KOPT-K1 (cell line): ENCODE results near the gene TSPO.

Experiments
- H3K27ac ChIP-seq: fragments of 200-600 bp; sonication (generic); 2 replicates; pipeline ENCODE4 v1.5.1; 2016; ENCODE audit warnings: antibody characterized with exemption, mild to moderate bottlenecking, low read depth, low read length; ENCODE audit not compliant: poor library complexity, severe bottlenecking
- H3K36me3 ChIP-seq: fragments of 200-600 bp; sonication (generic); 2 replicates; pipeline ENCODE4 v1.5.1; 2017; ENCODE audit warnings: antibody characterized with exemption, mild to moderate bottlenecking, low read length, moderate library complexity; ENCODE audit not compliant: insufficient read depth
- H3K9me3 ChIP-seq: fragments of 200-600 bp; sonication (generic); 2 replicates; pipeline ENCODE4 v1.5.1; 2017; ENCODE audit warnings: antibody characterized with exemption, low read length, mild to moderate bottlenecking; ENCODE audit not compliant: insufficient read depth, poor library complexity, severe bottlenecking

The TSPO gene

DNA sequence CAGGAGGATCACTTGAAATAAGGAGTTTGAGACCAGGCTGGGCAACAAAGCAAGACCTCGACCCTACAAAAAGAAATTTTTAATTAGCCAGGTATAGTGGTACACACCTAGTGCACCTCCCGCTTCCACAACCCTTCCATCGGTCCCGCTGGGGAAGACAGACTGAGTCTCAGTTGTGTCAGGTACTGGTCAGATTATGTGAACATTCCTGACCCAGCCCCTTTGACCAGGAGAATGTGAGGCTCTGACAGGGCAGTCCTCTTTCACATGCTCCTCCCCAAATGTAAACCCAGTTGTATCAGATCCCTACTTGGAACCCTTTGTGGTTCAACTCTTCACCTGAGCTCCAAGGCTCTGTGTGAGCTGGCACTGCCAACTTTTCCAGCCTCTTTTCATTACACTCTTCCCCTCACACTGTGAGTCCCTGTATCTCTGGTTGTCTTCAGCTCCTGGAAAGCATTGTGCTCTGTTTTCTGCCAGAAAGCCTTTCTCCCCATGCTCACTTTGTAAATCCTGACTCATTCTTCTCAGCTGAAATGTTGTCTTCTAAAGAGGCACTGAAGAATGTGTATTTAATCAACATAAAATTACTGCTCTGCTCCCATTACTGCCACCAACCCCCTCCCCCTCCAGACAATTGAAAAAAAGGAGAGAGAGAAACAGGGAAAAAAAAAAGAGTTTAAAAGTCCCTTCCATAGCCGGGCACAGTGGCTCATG is 37.6 kb downstream of the TSPO start:
- no peak overlapping the region for H3K27ac ChIP-seq
- peaks cover 7% of the 10 kb centered on the region for H3K9me3 ChIP-seq
- H3K36me3 ChIP-seq, result peaks cover 7% of the 10 kb centered on the region

GRCh38 chr22:43191831-43192230 is 40.5 kb downstream of the TSPO start:
- no peak overlapping the region for H3K27ac ChIP-seq
- H3K9me3 ChIP-seq, result peaks cover 7% of the 10 kb centered on the region
- no peaks in the 10 kb centered on the region for H3K36me3 ChIP-seq

GRCh38 chr22:43197271-43197941 is 46.0 kb downstream of the TSPO start:
- no peak overlapping the region for H3K27ac ChIP-seq

GRCh38 chr22:43198126-43198525 is 46.8 kb downstream of the TSPO start:
- no peaks in the 10 kb centered on the region for H3K9me3 ChIP-seq
- no peaks in the 10 kb centered on the region for H3K36me3 ChIP-seq
- no peak overlapping the region for H3K27ac ChIP-seq

More at GRCh38 chr22:43197271-43197941, 46.0 kb downstream of the TSPO start:
- H3K36me3 ChIP-seq, result no peaks in the 10 kb centered on the region
- H3K9me3 ChIP-seq, result no peaks in the 10 kb centered on the region

DNA sequence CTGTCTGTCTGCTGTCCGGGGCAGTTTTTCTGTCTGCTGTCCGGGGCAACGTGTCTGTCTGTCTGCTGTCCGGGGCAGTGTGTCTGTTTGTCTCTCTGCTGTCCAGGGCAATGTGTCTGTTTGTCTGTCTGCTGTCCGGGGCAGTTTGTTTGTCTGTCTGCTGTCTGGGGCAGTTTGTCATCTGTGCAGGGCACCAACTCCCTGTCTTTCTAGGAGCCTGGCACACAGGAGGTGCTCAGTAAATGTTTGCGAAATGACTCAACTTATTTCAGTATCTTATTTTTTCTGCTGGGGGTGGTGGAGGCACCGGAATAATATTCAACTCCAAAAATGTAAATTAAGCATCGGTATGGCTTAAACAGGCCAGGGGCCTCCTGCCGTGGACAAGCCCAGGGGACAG is 47.6 kb downstream of the TSPO start:
- Histone ChIP-seq H3K27ac (no peak overlapping the region), H3K36me3 (no peaks in the 10 kb centered on the region), H3K9me3 (no peaks in the 10 kb centered on the region)

- no peak overlapping the region for H3K27ac ChIP-seq
- H3K9me3 ChIP-seq, result no peaks in the 10 kb centered on the region
- no peaks in the 10 kb centered on the region for H3K36me3 ChIP-seq
Observed at GRCh38 chr22:43199541-43199940, 48.2 kb downstream of the TSPO start.

DNA sequence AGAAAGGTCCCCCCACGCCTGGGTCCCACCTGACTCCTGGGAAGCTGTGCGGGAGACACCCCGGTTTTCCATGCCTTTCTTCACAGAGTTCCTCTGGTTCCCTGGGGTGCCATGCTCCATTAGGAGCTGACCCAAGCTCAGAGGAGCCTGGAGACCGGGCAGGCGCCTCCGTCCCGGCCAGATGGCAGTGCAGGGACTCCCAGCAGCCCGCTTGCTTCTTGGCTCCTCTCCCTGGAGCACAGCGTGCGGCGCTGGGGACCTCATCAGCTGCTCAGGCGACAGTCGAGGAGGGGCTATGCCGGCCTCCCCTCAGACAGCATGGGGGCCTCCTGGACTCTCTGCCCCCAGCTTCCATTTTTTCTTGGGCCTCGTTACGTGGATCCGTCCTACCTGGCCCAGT is 48.7 kb downstream of the TSPO start:
- no peaks in the 10 kb centered on the region for H3K36me3 ChIP-seq
- no peaks in the 10 kb centered on the region for H3K9me3 ChIP-seq
- H3K27ac ChIP-seq, result no peak overlapping the region

DNA sequence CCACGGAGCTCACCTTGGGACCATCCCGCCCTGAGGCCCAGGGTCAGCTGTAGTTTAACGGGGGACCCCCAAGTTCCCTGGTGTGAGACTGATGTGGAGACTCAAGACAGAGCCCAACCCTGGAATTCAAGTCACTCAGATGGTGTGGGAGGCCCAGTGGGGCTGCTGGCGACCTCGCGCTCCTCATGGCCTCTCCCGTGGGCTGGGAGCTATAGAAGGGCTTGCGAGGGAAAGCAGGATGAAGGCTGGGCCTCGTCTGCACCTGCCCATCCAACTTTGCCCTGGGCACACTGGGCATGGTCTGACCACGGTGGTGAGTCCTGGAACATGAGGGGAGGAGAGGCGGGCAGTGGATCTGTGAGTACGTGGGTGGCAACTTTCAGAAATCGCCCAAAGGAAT is 49.2 kb downstream of the TSPO start:
- Histone ChIP-seq H3K36me3 (no peaks in the 10 kb centered on the region), H3K9me3 (no peaks in the 10 kb centered on the region), H3K27ac (no peak overlapping the region)

GRCh38 chr22:43201486-43202219 is 50.3 kb downstream of the TSPO start:
- no peaks in the 10 kb centered on the region for H3K9me3 ChIP-seq
- no peak overlapping the region for H3K27ac ChIP-seq
- no peaks in the 10 kb centered on the region for H3K36me3 ChIP-seq

DNA sequence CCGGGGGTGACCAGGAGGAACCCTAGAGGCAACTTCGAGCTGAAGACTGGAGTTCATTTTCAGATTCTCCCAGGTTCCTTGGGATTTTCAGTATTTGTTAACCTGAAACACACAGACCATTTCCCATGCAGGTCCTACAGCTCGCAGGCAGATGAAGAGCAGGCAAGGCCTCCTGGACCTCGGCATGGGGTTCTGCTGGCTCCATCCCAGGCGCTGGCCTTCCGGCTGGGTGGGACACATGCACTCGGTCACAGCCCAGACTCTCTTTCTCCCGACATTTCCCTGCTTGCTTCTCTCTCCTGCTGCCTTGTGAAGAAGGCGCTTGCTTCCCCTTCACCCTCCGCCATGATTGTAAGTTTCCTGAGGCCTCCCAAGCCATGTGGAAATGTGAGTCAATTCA is 51.0 kb downstream of the TSPO start:
- Histone ChIP-seq H3K9me3 (no peaks in the 10 kb centered on the region), H3K36me3 (no peaks in the 10 kb centered on the region), H3K27ac (no peak overlapping the region)

DNA sequence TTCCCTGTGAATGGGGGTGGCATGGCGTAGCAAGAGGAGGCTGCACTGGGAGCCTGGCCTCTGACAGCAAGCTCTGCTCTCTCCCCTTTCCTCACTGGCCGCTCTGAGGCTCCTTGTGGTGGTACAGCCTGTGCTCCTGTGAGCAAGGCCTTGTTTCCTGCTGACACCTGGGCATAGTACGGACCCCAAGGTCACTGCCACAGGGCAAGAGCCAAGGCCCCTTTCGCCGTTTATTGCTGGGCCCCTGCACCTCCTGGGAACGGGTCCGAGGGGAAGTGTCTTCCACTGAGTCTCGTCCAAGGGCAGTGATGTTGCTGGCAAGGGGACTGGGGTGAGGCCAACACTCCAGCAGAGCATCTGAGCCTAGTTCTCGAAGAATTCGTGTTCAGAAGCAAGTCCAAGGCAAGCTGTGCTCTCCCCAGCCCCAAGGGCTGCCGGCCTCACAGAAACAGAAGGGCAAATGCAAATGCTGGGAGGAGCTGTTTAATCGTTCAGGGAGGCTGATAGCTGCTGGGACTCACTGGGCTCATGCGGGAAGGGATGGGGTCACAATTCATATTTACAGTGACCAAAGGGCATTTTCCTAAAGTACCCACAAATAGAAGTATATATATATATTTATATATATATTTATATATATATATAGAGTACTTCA is 51.5 kb downstream of the TSPO start:
- H3K27ac ChIP-seq, result no peak overlapping the region
- H3K36me3 ChIP-seq, result no peaks in the 10 kb centered on the region
- H3K9me3 ChIP-seq, result no peaks in the 10 kb centered on the region

DNA sequence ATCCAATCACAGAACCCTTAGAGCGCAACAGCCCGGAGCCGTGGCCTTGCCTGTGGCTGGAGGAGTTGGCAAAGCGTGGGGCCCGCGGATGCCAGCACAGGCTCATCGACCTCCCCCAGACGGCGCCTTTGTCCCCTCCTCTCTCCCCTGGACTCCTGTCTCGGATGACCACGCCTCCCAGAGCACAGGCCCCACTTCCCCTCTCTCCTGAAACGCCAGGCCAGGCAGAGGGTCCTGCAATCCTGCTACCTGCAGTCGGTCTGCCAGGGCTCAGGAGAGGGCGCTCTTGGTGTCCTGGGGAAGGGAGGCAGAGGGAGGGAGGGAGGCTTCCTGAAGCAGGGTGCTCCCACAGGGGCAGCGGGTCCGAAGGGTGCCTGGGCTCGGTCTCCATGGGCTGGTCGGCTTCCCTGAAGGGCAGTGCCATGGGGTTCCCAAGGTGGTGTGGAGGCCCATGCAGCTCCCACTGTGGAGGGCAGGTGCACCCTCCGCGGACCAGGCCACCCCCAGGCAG is 52.2 kb downstream of the TSPO start:
- Histone ChIP-seq H3K9me3 (no peaks in the 10 kb centered on the region), H3K36me3 (no peaks in the 10 kb centered on the region), H3K27ac (no peak overlapping the region)

DNA sequence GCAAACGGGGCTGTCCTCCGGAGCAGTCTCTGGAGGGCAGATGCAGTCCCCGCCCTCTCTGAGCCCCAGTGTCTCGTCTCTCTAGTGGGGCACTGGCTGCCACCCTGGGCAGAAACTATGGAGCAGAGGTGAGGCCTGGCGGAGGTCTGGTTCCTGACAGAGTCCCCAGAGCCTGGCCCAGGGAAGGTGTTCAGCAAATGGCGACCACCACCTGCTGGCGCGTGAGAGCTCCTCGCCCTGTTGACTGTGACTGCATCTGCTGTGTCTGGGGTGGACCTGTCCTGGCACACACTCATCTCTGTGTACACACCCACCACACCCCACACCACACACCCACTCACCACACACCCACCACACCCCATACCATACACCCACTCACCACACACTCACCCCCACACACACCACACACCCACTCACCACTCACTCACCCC is 53.9 kb downstream of the TSPO start:
- Histone ChIP-seq H3K9me3 (no peaks in the 10 kb centered on the region), H3K27ac (no peak overlapping the region), H3K36me3 (no peaks in the 10 kb centered on the region)

DNA sequence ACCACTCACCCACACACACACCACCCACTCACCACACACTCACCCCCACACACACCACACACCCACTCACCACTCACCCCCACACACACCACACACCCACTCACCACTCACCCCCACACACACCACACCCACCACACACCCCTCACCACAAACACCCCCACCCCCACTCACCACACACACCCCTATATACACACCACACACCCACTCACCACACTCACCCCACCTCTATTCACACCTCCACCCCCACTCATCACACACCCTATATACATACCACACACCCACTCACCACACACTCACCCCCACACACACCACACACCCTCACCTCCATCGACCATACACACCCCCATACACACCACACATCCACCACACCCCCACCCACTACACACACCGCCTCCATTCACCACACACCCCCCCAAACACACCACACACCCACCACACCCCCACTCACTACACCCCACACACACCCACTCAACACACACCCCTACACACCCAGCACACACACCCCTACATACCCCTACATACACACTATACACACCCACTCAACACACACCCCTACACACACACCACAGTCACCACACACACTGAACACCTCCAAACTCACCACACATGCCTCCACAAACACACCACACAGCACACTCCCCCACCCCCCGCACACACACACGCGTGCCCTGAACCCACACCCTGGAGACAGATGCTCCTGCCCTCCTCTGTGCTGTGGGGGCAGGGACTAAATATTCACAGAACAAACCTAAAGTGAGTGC is 54.6 kb downstream of the TSPO start:
- Histone ChIP-seq H3K36me3 (no peaks in the 10 kb centered on the region), H3K27ac (no peak overlapping the region), H3K9me3 (no peaks in the 10 kb centered on the region)
